Upper lobe of left lung (tissue), 6 donors: Measurements from ENCODE around the gene ALDH3A1. TPM values are rescaled to one million over a fixed set of nuclear protein-coding genes. Genes with fewer than 3 reads are reported as not detected.

Source experiments
- ATAC-seq, 2 donors: fragments of 200-7000 bp; cut with Tn5 transposase; one replicate each; pipeline ENCODE4 v1.9.1; 2022; ENCODE audit warnings: mild to moderate bottlenecking in 2 of 2, moderate library complexity in 2 of 2; ENCODE audit not compliant: low FRiP score in 2 of 2
- DNase-seq, 2 donors: peaks; one replicate each; pipeline ENCODE4 v3.0.0-alpha.2; 2019 to 2020
- H3K27ac ChIP-seq, 4 donors: fragments of 200-600 bp; sonication (generic); one replicate each; pipeline ENCODE4 v1.5.1; 2016 to 2019
- H3K27me3 ChIP-seq, 4 donors: fragments of 200-600 bp; sonication (generic); one replicate each; pipeline ENCODE4 v1.5.1; 2017 to 2019
- H3K36me3 ChIP-seq, 4 donors: fragments of 200-600 bp; sonication (generic); one replicate each; pipeline ENCODE4 v1.5.1; 2016 to 2019
- H3K4me1 ChIP-seq, 4 donors: fragments of 200-600 bp; sonication (generic); one replicate each; pipeline ENCODE4 v1.5.1; 2018 to 2019
- H3K4me3 ChIP-seq, 4 donors: fragments of 200-600 bp; sonication (generic); one replicate each; pipeline ENCODE4 v1.5.1; 2017 to 2019; ENCODE audit warnings: mild to moderate bottlenecking in 2 of 4, moderate library complexity in 1 of 4
- H3K9me3 ChIP-seq, 4 donors: fragments of 200-600 bp; sonication (generic); one replicate each; pipeline ENCODE4 v1.5.1; 2018 to 2019
- EP300 ChIP-seq, 4 donors: sonication (generic); formaldehyde crosslinking; IDR thresholded peaks; one replicate each; pipeline ENCODE4 v1.5.1; 2017; ENCODE audit warnings: antibody characterized with exemption in 4 of 4, control low read depth in 2 of 4
- POLR2A ChIP-seq, 4 donors: fragments of 450-650 bp; IDR thresholded peaks; one replicate each; pipeline ENCODE4 v1.5.1; 2016 to 2017; ENCODE audit warnings: antibody characterized with exemption in 4 of 4, mild to moderate bottlenecking in 2 of 4
- POLR2AphosphoS5 ChIP-seq, 2 donors: sonication (generic); formaldehyde crosslinking; IDR thresholded peaks; one replicate each; pipeline ENCODE4 v1.5.1; 2017; ENCODE audit warnings: antibody characterized with exemption in 2 of 2
- WGBS, 2 donors: methylation state at CpG; one replicate each; pipeline ENCODE4 v1.1.5; 2017 to 2018; 5-methylcytosine and 5-hydroxymethylcytosine counted together
- total RNA-seq, 6 donors: library from RNA; depleted of rRNA in 4 of 6; stranded (reverse); fragments of >200 nt in 4 of 6; gene quantifications; one replicate each; pipeline versions ENCODE4 v1.1.0 to v1.2.1, GENCODE V29; 2016 to 2021
- TF ChIP-seq, protein P1 (sequence below), 6 experiments: fragments of 450-650 bp in 4 of 6; fragments of 200-600 bp in 2 of 6; sonication (generic) in 2 of 6; IDR thresholded peaks; one replicate each; pipeline ENCODE4 v1.5.1; 2016 to 2019; ENCODE audit warnings: antibody characterized with exemption in 6 of 6
- donor health status: DM: no; HTN: no; CAD: no; lungs with moderate emphysema.
- donor health status: DM: no; HTN: yes; CAD: no; lungs with severe emphysema.

ALDH3A1 gene
- total RNA-seq, 6 donors from 2014 or later: 2.4 to 72.8 (median 9.1) TPM

DNA sequence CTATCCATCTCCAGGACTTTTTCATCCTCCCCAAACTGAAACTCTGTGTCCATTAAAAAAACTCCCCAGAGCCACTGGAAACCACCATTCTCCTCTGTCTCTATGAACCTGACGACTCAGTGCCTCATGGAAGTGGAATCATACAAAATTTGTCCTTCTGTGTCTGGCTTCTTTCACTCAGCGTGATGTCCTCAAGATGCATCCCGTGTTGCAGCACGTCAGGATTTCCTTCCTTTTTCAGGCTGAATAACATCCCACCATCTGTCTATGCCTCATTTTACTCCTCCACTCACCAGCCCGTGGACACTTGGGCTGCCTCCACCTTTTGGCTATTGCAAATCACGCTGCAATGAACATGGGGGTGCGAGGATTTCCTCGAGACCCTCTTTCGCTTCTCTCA lies 12.6 kb upstream of the ALDH3A1 start:
- TF ChIP-seq POLR2AphosphoS5 (IDR thresholded peaks at IDR 0.05) (no peak), POLR2A (IDR thresholded peaks at IDR 0.05) (no peak), EP300 (IDR thresholded peaks at IDR 0.05) (no peak)
- TF ChIP-seq, protein P1, sequence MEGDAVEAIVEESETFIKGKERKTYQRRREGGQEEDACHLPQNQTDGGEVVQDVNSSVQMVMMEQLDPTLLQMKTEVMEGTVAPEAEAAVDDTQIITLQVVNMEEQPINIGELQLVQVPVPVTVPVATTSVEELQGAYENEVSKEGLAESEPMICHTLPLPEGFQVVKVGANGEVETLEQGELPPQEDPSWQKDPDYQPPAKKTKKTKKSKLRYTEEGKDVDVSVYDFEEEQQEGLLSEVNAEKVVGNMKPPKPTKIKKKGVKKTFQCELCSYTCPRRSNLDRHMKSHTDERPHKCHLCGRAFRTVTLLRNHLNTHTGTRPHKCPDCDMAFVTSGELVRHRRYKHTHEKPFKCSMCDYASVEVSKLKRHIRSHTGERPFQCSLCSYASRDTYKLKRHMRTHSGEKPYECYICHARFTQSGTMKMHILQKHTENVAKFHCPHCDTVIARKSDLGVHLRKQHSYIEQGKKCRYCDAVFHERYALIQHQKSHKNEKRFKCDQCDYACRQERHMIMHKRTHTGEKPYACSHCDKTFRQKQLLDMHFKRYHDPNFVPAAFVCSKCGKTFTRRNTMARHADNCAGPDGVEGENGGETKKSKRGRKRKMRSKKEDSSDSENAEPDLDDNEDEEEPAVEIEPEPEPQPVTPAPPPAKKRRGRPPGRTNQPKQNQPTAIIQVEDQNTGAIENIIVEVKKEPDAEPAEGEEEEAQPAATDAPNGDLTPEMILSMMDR (IDR thresholded peaks at IDR 0.05): no peak
- DNase-seq: no peak
- Histone ChIP-seq H3K4me1 (peaks cover 0 to 4% (median 1%) of the 10 kb centered on the region in 4 donors), H3K27ac (no peak overlapping the region), H3K9me3 (no peaks in the 10 kb centered on the region), H3K36me3 (no peaks in the 10 kb centered on the region), H3K27me3 (no peaks in the 10 kb centered on the region), H3K4me3 (no peak overlapping the region)
- WGBS, 2 donors: 59 to 64% methylated on average over 9 of the region's 9 CpGs
- no peak for ATAC-seq

DNA sequence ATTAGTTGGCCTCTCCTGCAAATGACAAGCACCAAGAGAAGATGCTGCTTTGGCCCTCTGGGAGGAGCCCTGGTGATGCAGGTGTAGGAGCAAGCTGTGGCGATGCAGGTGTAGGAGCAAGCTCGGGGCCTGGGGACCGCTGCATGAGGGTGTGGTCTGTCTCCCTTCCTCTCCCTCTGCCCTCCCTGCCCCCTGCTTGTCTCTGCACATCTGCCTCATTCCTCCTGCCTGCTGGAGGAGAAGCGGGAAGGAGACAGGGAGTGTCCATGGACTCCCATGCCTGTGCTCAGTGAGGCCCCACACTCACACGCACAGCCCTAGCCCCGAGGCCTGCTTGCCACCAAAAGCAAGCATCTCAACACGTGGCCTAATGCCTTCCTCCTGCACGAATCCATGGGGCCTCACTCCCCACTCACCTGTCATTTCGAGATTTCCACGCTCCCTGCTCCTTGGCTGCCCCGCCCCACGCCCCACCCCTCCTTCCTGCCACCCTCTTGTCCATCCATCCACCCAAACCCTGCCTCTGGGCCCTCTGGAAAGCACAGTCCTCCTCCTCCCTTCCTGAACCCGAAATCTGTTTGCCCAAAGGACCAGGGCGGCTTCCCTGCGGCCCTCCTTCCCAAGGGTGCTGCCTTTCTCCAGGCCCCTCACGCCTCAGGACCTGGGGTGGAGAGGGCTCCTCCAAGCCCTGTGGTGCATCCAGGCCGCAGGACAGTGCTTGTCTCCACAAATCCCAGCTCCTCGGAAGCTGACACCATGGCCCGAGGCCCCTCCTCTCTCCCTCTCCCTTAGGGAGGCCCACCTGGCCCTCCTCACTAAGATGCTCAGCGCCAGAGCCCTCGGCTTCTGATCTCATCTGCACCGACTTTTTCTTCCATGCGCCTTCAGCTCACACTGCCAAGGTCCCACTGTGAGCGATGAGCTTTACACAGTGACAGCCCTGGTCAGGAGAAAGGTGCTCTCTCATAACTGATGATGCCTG lies 11.8 kb upstream of the ALDH3A1 start:
- DNase-seq: no peak
- no peaks in the 10 kb centered on the region for H3K27me3 ChIP-seq
- no peak for TF ChIP-seq POLR2AphosphoS5 (IDR thresholded peaks at IDR 0.05)
- no peak overlapping the region for H3K27ac ChIP-seq
- WGBS, 2 donors: 73 to 81% methylated on average over 19 to 24 of the region's 24 CpGs
- ATAC-seq: no peak
- no peaks in the 10 kb centered on the region for H3K36me3 ChIP-seq
- H3K4me3 ChIP-seq: no peak overlapping the region
- H3K4me1 ChIP-seq: peaks cover 0 to 4% (median 1%) of the 10 kb centered on the region in 4 donors
- no peaks in the 10 kb centered on the region for H3K9me3 ChIP-seq

- DNase-seq: no peak
- 79 to 88% methylated on average over 11 to 12 of the region's 12 CpGs for WGBS, 2 donors
- ATAC-seq: no peak
- TF ChIP-seq, protein P1 (IDR thresholded peaks at IDR 0.05): no peak
- TF ChIP-seq EP300 (IDR thresholded peaks at IDR 0.05) (no peak), POLR2A (IDR thresholded peaks at IDR 0.05) (no peak), POLR2AphosphoS5 (IDR thresholded peaks at IDR 0.05) (no peak)
- Histone ChIP-seq H3K4me1 (peaks cover 2 to 13% (median 10%) of the 10 kb centered on the region in 4 donors), H3K27me3 (no peaks in the 10 kb centered on the region), H3K36me3 (no peaks in the 10 kb centered on the region), H3K9me3 (no peaks in the 10 kb centered on the region), H3K4me3 (no peak overlapping the region), H3K27ac (no peak overlapping the region)
These were observed 9.6 kb upstream of the ALDH3A1 start for GRCh38 chr17:19757536-19758180.

GRCh38 chr17:19756546-19756945 lies 8.4 kb upstream of the ALDH3A1 start:
- Histone ChIP-seq H3K9me3 (no peaks in the 10 kb centered on the region), H3K4me1 (peaks cover 0 to 19% (median 12%) of the 10 kb centered on the region in 4 donors), H3K27ac (no peak overlapping the region), H3K27me3 (no peaks in the 10 kb centered on the region), H3K36me3 (no peaks in the 10 kb centered on the region), H3K4me3 (no peak overlapping the region)
- 57 to 81% methylated on average over 10 of the region's 10 CpGs for WGBS, 2 donors
- TF ChIP-seq, protein P1 (IDR thresholded peaks at IDR 0.05): no peak
- TF ChIP-seq EP300 (IDR thresholded peaks at IDR 0.05) (no peak), POLR2A (IDR thresholded peaks at IDR 0.05) (no peak), POLR2AphosphoS5 (IDR thresholded peaks at IDR 0.05) (no peak)
- ATAC-seq: no peak
- peak in 1 of 2 donors; percentile 16 for DNase-seq

GRCh38 chr17:19755821-19756510 lies 7.9 kb upstream of the ALDH3A1 start:
- 89 to 92% methylated on average over 10 of the region's 11 CpGs for WGBS, 2 donors
- Histone ChIP-seq H3K27ac (no peak overlapping the region), H3K4me3 (no peak overlapping the region), H3K4me1 (peaks cover 0 to 19% (median 12%) of the 10 kb centered on the region in 4 donors), H3K27me3 (no peaks in the 10 kb centered on the region), H3K9me3 (no peaks in the 10 kb centered on the region), H3K36me3 (no peaks in the 10 kb centered on the region)
- ATAC-seq (no peak), DNase-seq (peak in 1 of 2 donors; percentile 19)
- TF ChIP-seq POLR2AphosphoS5 (IDR thresholded peaks at IDR 0.05) (no peak), POLR2A (IDR thresholded peaks at IDR 0.05) (no peak), EP300 (IDR thresholded peaks at IDR 0.05) (no peak)
- TF ChIP-seq, protein P1 (IDR thresholded peaks at IDR 0.05): no peak
